HK-2 (cell line): ENCODE results near the gene PTPRT.
A peak's percentile ranks its signal among the peaks of the same experiment; 100 is the strongest.

Source experiments
- DNase-seq: peaks from one replicate; pipeline ENCODE4 v3.0.0-alpha.2; 2018; ENCODE audit not compliant: unreplicated experiment

Gene PTPRT

DNA sequence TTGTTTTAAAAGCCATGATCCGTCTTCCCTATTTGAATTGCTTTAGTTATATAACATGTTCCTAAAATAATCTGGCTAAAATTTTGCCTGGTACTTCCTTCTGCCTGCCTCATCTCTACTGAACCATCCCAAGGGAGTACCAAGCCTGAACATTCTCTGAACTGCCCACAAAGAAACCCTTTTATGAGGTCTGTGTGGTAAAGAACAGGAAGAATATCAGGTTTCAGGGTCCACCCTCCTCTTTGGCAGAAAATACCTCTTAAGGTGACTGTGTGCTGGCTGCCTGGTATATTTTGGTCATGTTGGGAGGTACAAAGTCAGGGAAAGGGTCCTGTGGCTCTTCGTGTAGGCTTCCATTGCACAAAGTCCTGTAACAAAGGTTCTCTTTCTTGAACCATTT lies 997.4 kb downstream of the PTPRT start:
- no peak for DNase-seq

DNA sequence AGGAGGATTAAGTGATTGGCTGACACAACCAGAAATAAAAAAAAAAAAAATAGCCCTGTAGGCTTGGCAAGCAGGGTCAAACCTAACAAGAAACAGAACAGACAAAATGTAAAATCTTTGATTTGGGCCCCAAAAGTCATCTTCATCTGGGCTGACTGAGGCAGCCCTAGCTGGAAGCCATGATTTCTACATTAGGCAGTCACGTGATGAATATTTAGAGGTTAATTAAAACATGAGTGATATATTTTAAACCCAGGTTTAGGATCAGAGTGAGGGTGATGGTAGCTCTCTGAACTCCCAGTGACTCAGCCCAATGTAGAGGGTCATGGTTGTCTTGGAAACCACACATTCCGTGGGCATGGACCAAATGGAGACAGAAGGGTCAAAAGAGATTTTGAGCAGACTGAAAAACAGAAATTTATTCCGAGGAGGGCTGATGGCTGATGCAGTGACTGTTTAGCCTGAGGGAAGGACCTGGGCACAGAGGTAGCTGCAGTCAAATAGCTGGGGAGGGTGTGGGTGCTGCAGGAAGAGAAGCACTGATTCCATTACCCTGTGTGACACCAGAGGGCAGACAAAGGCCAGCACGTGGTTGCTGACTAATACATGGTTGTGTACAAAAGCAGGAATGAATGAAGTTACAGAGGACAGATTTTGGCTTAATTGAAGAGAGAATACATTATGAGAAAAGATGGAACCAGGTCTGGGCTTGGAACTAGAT lies 998.4 kb downstream of the PTPRT start:
- peak; percentile 2 for DNase-seq

DNA sequence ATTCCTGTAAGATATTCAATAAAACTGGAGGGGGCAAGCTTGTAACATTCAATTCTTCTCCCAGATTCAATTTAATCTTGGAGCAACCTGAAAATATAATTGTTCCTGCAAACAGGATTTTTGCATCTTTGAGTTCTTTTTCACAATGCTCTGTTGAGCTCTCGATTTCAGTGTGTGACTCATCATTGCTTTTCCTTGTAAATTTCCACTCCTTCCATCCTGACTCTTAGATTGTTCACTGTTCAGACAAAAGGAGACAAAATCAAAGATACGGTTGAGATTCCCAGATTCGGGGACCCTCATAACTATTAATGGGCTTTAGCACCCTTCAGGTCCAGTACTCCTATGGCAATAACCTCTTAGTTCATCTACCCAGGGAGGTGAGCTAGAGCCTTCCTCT lies 999.6 kb downstream of the PTPRT start:
- no peak for DNase-seq

DNA sequence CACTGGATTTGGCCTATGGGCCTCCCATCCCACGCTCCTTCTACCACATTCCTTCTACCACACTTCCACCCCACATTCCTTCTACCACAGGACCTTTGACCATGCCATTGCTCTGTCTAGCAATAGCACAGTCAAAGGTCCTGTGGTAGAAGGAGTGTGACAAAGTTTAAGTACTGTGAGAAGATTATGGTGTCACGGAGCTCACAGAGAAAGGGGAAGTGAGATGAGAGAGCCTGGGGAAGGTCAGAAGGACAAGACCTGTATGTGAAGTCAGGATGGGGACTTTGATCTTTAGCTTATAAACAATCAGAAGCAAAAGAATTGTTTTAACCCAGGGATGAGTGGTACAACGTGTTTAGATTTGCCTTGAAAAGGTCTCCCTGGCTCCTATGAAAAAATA lies 1003.4 kb downstream of the PTPRT start:
- no peak for DNase-seq

DNA sequence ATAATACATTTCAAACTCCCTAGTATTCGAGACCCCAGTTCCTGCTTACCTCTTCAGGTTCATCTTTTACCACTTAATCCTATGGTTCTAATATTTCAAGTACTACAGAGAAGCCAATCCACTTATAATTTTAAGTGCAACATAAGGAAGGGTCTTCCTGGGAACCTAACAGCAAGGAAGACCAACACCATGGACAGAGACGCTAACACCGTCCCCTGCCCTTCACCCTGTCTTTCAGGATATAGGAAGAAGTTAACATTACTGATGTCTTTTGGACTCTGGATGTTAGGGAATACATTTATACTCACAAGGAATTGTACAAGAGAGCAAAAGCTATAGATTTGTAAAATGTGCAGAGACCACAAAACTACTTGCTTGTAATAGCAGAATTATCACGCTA lies 1006.6 kb downstream of the PTPRT start:
- DNase-seq = no peak

DNA sequence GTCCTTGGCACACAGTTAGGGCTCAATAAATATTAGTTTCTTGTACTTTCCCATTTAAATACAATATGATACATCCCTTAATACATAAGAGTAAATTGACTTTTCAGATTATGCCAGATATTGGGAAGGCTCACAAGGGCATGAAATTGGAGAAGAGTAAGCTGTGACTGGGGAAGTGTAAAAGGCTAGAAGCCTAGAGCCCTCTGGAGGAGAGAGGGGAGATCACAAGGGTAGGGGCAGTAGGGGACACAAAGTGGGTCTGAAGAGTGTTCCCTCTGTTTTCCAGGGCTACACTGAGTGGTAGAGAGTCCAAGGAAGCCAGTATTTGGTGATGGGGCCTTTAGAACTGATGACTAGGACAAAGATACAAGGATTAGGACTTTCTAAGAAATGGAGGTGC lies 1008.6 kb downstream of the PTPRT start:
- no peak for DNase-seq

DNA sequence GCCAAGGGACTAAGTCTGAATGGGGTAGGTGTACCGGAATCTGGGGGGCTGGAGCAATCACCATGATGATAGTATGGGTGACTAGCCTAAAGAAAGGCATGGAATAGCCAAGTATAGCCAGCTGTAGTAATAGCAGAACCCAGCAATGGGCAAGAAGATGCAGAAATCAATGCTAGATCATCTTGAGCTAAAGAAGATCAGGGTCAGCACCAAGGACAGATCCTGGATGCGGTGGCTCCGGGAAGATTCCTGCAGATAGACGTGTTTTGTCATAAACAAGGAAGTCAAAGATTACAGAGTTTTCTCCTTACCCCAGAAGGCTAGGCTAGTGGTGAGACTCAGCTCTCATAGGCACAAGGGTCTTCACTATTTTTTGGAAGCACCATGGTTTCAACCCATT lies 1009.9 kb downstream of the PTPRT start:
- peak; percentile 22 for DNase-seq

DNA sequence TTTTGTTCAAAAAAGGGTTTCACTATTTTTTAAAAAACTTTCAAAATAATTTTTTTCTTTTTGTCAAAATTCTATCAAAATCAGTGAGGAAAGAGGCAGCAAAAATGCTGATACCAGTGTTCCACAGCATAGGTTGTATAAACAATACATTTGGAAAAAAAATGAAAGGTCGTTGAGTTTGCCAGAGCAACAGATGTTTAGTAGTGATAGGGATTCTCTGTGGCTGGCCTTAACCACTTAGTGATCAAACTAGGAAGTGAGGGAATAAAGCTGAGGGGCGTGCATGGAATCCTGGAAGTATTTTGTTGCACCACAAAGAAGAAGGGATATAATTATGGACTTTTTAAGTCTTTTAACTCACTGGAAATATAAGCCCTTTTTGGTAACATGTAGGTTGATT lies 1016.3 kb downstream of the PTPRT start:
- no peak for DNase-seq

DNA sequence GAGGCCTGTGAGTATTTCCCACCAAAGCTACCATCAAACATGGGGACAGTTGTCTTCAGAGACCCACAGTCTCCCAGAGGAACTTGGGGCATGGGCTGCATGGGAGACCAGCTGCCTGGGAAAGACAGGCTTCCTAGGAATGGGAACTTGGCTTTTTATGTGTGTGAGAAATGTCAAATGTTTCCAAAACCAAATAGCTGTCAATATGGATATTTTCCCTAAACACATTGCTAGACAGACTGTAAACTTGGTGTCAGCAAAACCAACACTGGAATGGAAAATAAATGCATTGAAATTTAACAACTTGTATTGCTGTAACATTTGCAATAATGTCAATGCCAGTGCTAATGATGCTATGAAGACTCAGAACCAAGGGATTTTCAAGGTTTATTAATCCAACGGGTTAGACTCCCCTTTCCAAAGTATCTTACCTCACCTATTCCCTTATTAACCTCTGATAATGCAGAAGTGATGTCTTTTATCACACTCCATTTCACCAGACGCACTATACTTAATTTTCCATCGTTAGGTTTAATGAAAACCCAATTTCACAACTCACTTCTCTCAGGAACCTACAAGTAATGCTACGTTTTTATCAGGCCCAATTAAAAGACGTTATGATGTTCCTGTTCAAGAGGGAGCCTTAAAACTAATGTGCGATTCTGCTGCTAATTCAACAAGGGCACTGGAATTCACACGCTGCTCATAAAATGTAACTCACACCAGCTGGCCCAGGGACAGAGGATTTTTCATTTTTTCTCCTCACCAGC lies 1025.4 kb downstream of the PTPRT start:
- DNase-seq = no peak

DNA sequence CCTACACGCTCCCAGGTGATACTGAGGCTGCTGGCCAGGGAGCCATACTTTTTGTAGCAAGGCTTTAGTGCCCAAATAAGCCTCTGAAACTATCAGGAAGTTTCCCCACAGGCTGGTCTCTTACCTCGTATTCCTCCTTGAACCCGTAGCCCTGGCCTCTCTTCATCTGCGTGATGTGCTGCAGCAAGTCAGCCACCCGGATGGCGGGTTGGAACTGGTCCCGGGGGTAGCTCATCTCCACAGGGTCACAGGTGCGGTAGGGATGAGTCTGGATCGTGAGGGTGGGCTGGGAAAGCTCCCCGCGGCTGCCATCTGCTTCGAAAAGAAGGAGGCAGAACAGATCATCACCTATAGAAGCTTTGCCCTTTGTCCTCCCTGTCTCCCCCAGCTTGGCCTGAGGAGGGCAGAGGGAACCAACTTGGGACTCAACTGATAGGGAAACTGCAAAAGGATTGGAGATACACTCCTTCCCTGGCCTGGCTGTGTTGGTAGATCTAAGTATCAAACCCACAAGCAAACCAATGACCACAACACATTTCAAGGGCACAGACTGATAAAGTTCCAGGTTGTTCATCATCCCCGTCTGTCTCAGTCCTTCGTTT lies 1028.4 kb downstream of the PTPRT start:
- no peak for DNase-seq

DNA sequence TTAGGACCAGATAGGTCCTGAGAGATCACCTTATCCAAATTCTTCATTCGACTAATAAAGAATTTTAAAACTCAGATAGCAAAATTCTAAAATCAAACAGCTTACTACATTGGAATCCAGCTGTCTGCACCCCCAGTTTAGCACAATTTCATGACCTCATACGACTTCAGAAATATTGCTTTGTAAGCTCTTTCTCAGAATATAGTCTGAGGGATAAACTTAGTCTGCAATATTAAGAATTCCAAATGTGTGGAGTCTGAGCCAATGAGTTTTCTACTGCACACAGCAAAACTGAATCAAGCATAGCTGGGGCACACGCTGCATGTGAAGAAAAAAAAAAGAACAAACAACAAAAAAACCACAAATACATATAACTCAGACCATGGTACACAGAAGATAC lies 1029.9 kb downstream of the PTPRT start:
- no peak for DNase-seq

DNA sequence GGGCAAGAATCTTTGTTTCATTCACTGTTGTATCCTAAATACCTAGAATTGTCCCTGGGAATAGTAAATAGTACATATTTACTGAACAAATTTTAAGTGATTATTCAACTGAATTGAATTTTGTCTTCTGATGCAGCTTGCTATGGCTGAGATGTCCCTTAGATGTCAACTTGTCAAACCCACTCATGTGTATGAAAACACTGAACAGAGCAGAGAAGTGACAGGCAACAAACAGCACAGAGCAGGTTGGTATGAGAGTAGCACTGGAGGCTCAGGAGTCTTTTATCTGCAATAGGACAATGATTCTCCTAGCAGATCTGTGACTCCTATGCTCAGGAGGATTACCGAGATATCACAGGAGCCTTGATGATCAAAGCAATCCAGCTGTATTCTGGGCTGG lies 1031.4 kb downstream of the PTPRT start:
- DNase-seq = no peak

DNA sequence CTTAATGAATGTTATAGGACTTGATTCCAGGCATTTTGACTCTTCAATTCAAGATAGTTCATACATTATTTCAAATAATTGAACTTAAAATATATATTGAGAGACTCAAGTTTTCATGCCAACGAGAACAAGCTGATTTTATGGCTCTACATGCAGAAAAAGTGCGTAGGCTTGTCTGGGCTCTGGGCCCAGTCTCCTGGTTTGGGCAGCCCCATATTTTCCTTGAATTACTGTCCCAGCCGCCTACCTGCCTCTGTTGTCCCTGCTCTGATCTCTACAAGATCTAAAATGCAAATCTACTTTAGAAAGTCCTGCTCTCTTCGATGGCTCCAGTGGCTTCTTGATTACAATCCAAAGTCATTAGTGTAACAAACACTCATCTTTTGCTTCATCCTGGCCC lies 1034.1 kb downstream of the PTPRT start:
- no peak for DNase-seq

DNA sequence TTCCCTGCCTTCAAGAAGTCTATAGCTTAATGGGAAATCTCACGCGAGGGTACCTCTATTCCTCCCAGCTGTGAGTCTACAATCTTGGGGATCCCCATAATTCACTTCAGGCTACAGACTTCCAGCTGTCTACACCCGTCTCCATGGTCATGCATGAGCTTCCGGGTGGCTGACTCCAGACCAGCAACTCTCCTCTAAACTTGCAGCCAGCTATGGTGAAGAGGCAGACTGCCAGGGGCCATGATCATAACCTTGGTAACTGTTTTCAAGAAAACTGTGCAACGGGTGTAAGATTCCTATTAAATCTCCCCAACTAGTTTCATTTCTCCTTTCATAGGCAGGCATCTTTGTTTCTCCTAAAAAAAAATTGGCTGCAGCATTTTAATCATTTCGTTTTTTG lies 1037.1 kb downstream of the PTPRT start:
- DNase-seq = no peak

DNA sequence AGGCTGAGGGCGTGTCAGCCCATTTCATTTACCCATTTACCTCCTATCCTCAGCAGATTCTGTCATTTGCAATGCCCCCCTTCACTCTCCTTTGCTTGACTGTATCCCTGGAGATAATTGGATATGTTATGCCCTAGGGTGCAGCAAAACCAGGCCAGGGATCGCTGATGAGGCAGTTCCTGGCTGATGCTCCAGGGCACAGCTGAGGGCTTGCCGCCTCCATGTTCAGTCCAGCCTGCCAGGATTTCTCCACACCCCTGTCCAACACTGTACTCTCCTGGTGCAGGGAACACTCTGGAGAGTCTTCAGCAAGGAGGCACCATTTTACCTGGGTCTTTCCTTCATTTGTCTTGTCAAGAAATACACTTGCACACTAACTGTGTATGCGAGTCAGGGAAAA lies 1039.5 kb downstream of the PTPRT start:
- DNase-seq = no peak

DNA sequence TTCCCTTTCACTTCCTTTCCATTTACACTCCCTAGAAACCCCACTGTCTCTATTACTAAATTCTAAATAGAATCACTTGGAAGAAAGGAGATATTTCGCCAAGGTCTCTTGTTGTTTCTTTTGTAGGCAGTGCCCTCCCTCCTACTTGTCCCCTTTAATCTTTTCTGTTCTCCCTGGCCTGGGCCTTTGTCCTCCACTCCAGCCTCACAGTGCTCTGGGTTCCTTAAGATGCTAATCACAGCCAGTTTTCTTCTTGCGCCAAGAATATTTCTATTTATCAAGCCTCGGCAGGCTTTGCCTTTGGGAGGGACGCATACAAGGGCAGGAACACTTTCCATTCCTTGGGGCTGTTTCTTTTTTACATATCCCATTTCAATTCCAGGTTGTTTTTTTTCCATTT lies 1051.0 kb downstream of the PTPRT start:
- DNase-seq = no peak

DNA sequence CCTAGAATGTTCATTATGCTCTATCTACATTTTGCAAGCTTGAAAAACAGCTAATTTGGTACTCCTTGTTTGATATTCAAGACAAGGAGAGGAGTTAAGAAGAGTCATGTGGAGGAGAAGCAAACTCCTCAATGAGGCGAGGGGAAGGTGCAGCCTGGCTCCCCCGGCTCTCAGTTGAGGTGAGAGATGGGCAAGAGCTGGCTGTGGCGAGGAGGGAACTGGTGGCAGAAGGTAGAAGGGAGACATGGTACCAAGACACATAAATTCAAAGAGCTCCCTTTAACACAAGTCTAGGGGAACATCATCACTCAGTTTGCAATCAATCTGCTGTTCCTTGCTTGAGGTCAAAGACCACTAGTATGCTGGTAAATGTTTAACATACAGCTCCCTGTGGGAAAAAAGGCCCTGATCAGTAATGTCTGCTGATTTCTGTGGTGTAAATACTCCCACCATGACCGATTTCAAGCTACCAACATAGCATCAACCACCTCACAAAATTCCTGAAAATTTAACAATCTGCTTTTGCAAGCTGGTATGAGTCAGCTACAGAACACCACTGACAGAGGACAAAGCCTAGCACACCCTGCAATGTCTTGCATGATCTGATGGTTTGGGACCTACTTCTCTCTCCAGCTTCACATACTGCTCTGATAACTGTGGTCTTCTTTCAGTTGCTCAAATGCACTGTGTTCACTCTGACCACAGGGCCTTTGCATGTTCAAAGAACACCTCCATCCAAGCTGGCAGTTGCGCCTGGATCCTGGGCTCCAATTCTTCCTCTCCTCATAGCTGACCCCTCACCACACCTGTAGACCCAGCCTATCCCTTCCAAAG lies 1055.2 kb downstream of the PTPRT start:
- DNase-seq = no peak

DNA sequence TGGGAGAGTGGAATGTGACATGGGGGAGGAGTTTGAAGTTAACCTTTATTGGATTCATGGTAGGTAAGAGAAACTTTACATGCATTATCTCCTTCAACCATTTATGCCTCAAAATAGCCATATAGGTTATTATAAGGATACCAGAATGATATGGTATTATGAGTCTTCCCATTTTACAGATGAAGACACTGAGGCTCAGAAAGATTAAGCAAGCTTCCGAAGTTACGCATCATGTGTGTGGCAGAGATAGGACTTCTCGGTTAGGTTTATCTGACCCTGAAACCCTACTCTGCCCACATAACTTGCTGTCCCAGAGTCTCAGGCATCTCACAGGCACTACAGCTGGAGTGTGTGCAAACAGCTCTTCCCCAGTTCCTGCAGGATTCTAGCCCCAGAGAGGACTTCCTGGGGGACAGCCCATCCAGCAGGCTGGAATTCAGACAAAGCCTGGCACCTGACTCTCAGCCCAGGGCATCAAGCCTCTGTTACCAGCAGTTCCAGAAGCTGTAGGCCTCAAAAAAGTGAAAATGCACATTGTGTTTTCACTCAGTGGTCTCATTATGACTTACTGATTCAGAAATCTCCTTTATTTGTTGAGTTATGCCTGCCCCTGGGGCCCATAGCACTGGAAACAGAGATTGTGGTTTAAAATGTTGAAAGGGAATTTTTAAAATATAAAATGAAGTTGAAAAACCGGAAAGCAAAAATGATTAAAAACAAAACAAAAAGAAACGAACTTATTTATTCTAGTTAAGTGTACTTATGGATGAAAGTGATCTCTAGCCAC lies 1058.7 kb downstream of the PTPRT start:
- no peak for DNase-seq

DNA sequence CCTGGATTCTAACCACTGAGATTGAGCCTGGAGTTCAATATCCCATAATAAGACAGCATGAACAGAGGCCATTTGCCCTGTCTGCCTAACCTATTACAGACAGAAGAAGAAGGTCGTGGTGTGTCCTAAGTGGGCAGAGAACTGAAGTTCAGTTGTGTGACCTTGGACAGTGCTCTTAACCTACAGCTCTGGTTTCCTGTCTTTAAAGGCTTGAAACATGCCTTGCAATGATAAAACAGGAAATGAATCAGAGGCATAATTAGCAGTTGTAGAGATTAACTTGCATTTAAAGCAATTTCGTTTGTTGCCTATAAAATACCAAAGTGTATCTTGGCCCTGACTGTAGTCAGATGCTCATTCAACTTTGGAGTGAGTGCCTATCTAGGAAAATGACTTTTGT lies 1064.3 kb downstream of the PTPRT start:
- DNase-seq = no peak

DNA sequence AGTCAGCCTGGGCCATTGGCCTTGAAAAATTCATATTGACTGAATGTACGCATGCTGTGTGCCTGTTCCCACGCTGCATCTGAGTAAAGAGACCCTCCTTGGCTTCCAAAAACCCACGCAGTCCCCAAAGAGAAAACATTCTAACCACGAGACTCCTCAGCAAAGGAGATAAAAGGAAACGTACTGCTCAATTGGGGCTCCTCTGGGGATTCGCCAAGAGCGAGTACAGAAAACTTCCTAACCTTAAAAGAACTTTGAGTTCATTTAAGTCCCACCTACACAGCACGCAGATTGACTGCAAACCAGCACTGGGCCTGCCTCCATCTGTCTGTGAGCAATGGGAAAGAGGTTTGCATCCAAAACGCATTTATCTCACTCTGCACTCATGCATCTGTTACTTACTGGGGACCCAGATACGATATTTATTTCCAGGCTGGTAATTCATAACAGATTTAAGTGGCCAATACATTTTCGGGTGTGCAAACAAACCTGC lies 1065.7 kb downstream of the PTPRT start:
- no peak for DNase-seq

DNA sequence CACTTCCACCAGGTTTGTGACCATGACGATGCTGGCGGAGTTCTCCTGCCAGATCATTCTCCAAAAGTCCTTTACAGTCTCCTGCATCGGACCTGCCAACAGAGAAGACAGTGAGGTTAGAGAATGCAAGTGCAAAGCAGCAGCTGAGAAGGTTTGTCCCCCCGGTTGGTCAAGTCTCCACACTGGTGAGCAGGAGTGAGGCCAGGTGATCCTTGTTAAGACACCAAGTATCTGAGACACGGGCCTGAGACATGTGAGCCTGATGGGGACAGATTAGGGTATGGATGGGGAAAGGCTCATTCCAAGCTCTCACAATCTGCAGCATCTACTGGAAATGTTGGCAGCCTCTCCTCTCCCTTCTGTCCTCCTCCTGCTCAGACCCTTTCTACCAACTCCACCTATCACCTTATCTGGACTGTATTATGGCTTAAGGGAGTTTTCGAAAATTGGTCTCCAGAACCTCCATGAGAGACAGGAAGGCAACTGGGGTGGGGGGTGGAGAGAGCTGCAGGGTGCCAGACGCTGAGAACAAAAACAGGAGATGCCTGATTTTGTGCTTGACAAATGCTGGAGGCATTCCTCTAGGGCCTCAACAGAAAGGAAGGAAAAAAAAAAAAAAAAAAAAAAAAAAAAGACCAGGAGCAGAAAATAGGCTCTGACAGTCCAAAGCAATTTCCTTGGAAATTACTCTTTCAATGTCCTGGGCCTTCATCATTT lies 1071.1 kb downstream of the PTPRT start:
- DNase-seq = no peak
